ENCODE results near the gene ABCC1.

ABCC1 gene

GRCh38 chr16:15996432-15997109 lies 47.2 kb downstream of the ABCC1 start:
- TF ChIP-seq CTCF (IDR thresholded peaks at IDR 0.05; ENCODE audit: low read depth, low read length), result peak; percentile 32
- H3K4me3 ChIP-seq (ENCODE audit: low read depth, low read length), result no peak overlapping the region
- H3K4me1 ChIP-seq, result peaks cover 19% of the 10 kb centered on the region
- DNase-seq, result peak; percentile 61
- H3K36me3 ChIP-seq, result peaks cover 28% of the 10 kb centered on the region
- H3K9me3 ChIP-seq, result no peaks in the 10 kb centered on the region
- H3K27me3 ChIP-seq, result no peaks in the 10 kb centered on the region; the same call in 1 of the 2 replicates

GRCh38 chr16:16000685-16001084 lies 51.3 kb downstream of the ABCC1 start:
- Histone ChIP-seq H3K4me1 (peaks cover 20% of the 10 kb centered on the region), H3K4me3 (ENCODE audit: low read depth, low read length) (no peak overlapping the region), H3K9me3 (no peaks in the 10 kb centered on the region), H3K36me3 (peaks cover 4% of the 10 kb centered on the region; the same call in 1 of the 2 replicates), H3K27me3 (no peaks in the 10 kb centered on the region; the same call in 1 of the 2 replicates)
- TF ChIP-seq CTCF (IDR thresholded peaks at IDR 0.05; ENCODE audit: low read depth, low read length), result no peak
- no peak for DNase-seq

GRCh38 chr16:16001596-16002255 lies 52.3 kb downstream of the ABCC1 start:
- Histone ChIP-seq H3K36me3 (peaks cover 4% of the 10 kb centered on the region; the same call in 1 of the 2 replicates), H3K9me3 (no peaks in the 10 kb centered on the region), H3K4me1 (peaks cover 14% of the 10 kb centered on the region), H3K27me3 (no peaks in the 10 kb centered on the region; the same call in 1 of the 2 replicates), H3K4me3 (ENCODE audit: low read depth, low read length) (no peak overlapping the region)
- DNase-seq, result no peak
- no peak for TF ChIP-seq CTCF (IDR thresholded peaks at IDR 0.05; ENCODE audit: low read depth, low read length)

- Histone ChIP-seq H3K4me1 (peaks cover 5% of the 10 kb centered on the region; the same call in 1 of the 2 replicates), H3K9me3 (no peaks in the 10 kb centered on the region), H3K36me3 (0 out of 2 replicates have a peak, but pooled peaks cover 4% of the 10 kb centered on the region), H3K27me3 (no peaks in the 10 kb centered on the region), H3K4me3 (ENCODE audit: low read depth, low read length) (no peak overlapping the region)
- TF ChIP-seq CTCF (IDR thresholded peaks at IDR 0.05; ENCODE audit: low read depth, low read length), result no peak
- no peak for DNase-seq
Observed at GRCh38 chr16:16003719-16004313, 54.4 kb downstream of the ABCC1 start.

- H3K9me3 ChIP-seq, result no peaks in the 10 kb centered on the region
- H3K27me3 ChIP-seq, result no peaks in the 10 kb centered on the region
- H3K36me3 ChIP-seq, result 0 out of 2 replicates have a peak, but pooled peaks cover 4% of the 10 kb centered on the region
- 0 out of 2 replicates have a peak, but pooled peaks cover 3% of the 10 kb centered on the region for H3K4me1 ChIP-seq
- no peak for DNase-seq
- no peak for TF ChIP-seq CTCF (IDR thresholded peaks at IDR 0.05; ENCODE audit: low read depth, low read length)
- H3K4me3 ChIP-seq (ENCODE audit: low read depth, low read length), result no peak overlapping the region
Observed at GRCh38 chr16:16004314-16004749, 54.9 kb downstream of the ABCC1 start.
